T-cell (primary cell): ENCODE results near the gene ATP8B3. TPM values are rescaled to one million over a fixed set of nuclear protein-coding genes. Genes with fewer than 3 reads are reported as not detected.

Experiments
- ATAC-seq, 4 experiments: fragments of 200-7000 bp in 3 of 4; fragments of 150-1000 bp in 1 of 4; cut with Tn5 transposase; replicated peaks in 1 of 4; 1 replicate in 3 of 4; 2 replicates in 1 of 4; pipeline ENCODE4 v1.10.0; 2021; ENCODE audit warnings: moderate library complexity in 3 of 4, mild to moderate bottlenecking in 2 of 4, moderate number of reproducible peaks in 1 of 4
- CTCF ChIA-PET, 2 donors: fragments of 300-600 bp; sonication (Branson Sonifier 250); formaldehyde crosslinking; loops; one replicate each; lab custom pipeline; 2022; ENCODE audit warnings: antibody characterized with exemption in 2 of 2; lab: Charles Lee
- POLR2A ChIA-PET, 2 donors: fragments of 300-600 bp; sonication (Branson Sonifier 250); formaldehyde crosslinking; loops; one replicate each; lab custom pipeline; 2022; ENCODE audit warnings: antibody characterized with exemption in 2 of 2; lab: Charles Lee
- DNase-seq, 35 experiments: peaks; one replicate each; pipeline versions ENCODE4 v3.0.0 to v3.0.0-alpha.2; 2013 to 2023
- H3K27ac ChIP-seq: one replicate; pipeline ENCODE4 v1.5.1; 2013; ENCODE audit warnings: low read length
- H3K27me3 ChIP-seq, 2 experiments: replicated peaks in 1 of 2; 1 replicate in 1 of 2; 2 replicates in 1 of 2; pipeline versions ENCODE4 v1.6.1 to v1.7.0; 2013; ENCODE audit warnings: low read length in 1 of 2, mixed read lengths in 1 of 2; ENCODE audit not compliant: control insufficient read depth in 2 of 2, insufficient read depth in 2 of 2; ENCODE audit errors: extremely low read depth in 1 of 2
- H3K36me3 ChIP-seq, 2 donors: 1 replicate in 1 of 2; 2 replicates in 1 of 2; pipeline versions ENCODE4 v1.6.1 to v1.7.0; 2013; ENCODE audit warnings: low read length in 1 of 2; ENCODE audit not compliant: control insufficient read depth in 2 of 2, insufficient read depth in 1 of 2; ENCODE audit errors: extremely low read depth in 1 of 2
- H3K4me1 ChIP-seq, 2 experiments: 1 replicate in 1 of 2; 2 replicates in 1 of 2; pipeline versions ENCODE4 v1.6.1 to v1.7.0; 2013; ENCODE audit warnings: low read length in 2 of 2, mixed read lengths in 1 of 2; ENCODE audit not compliant: insufficient read depth in 2 of 2, control insufficient read depth in 1 of 2; ENCODE audit errors: extremely low read depth in 1 of 2
- H3K4me3 ChIP-seq, 2 donors: 1 replicate in 1 of 2; 2 replicates in 1 of 2; pipeline versions ENCODE4 v1.5.1 to v1.7.0; 2013; ENCODE audit warnings: mild to moderate bottlenecking in 2 of 2, low read length in 1 of 2, moderate library complexity in 1 of 2; ENCODE audit not compliant: control insufficient read depth in 1 of 2; ENCODE audit errors: extremely low read depth in 1 of 2
- H3K9me3 ChIP-seq: 2 replicates; pipeline ENCODE4 v1.7.0; 2013
- H3K27ac Mint-ChIP-seq, 2 donors: one replicate each; pipeline ENCODE4 v1.8.0; 2020 to 2021; ENCODE audit warnings: mild to moderate bottlenecking in 2 of 2, mixed read lengths in 2 of 2
- H3K27me3 Mint-ChIP-seq, 2 donors: one replicate each; pipeline ENCODE4 v1.8.0; 2021 to 2022; ENCODE audit warnings: mixed read lengths in 2 of 2
- H3K36me3 Mint-ChIP-seq: one replicate; pipeline ENCODE4 v1.8.0; 2021; ENCODE audit warnings: mixed read lengths
- H3K4me1 Mint-ChIP-seq, 3 donors: one replicate each; pipeline ENCODE4 v1.8.0; 2020 to 2022; ENCODE audit warnings: mixed read lengths in 3 of 3, mild to moderate bottlenecking in 1 of 3
- H3K4me3 Mint-ChIP-seq, 3 donors: one replicate each; pipeline ENCODE4 v1.8.0; 2020 to 2022; ENCODE audit warnings: mild to moderate bottlenecking in 3 of 3, mixed read lengths in 3 of 3, moderate library complexity in 3 of 3
- H3K9me3 Mint-ChIP-seq, 3 donors: one replicate each; pipeline ENCODE4 v1.8.0; 2020 to 2022; ENCODE audit warnings: mixed read lengths in 3 of 3
- WGBS: methylation state at CpG from one replicate; pipeline ENCODE4 v1.1.5; 2013; ENCODE audit warnings: missing lambda C conversion rate; ENCODE audit not compliant: insufficient coverage; 5-methylcytosine and 5-hydroxymethylcytosine counted together
- total RNA-seq, 35 experiments: library from RNA in 6 of 35; stranded (reverse) in 6 of 35; fragments of 120-200 nt in 1 of 35; gene quantifications; one replicate each; pipeline versions ENCODE4 v1.2.1 to v1.2.4 and lab custom pipeline; 2013 to 2026

Gene ATP8B3
- total RNA-seq, 5 donors from 2014 or later (not counting 1 experiment from before 2014, with no cell fraction given): 3.5 to 5.7 (median 4.0) TPM

- Histone ChIP-seq H3K27me3 (no peaks in the 10 kb centered on the region), H3K4me1 (peaks cover 0 to 61% of the 10 kb centered on the region in 2 experiments), H3K36me3 (peaks cover 7 to 11% of the 10 kb centered on the region in 2 donors), H3K9me3 (no peaks in the 10 kb centered on the region), H3K27ac (no peak overlapping the region), H3K4me3 (no peak overlapping the region)
- CTCF ChIA-PET: interaction anchor here in 1 of 2 donors (0.5 kb wide), 1 partner anchor 181 kb away, joined by 3 read pairs; no protein-coding TSS in a partner anchor
- Mint-ChIP-seq H3K27ac (no peak overlapping the region), H3K9me3 (no peaks in the 10 kb centered on the region), H3K4me3 (no peak overlapping the region), H3K27me3 (no peaks in the 10 kb centered on the region), H3K4me1 (peaks cover 39 to 53% (median 43%) of the 10 kb centered on the region in 3 donors), H3K36me3 (no peaks in the 10 kb centered on the region)
- 44% methylated on average over 15 of the region's 23 CpGs for WGBS
- POLR2A ChIA-PET: interaction anchor here in 1 of 2 donors (0.6 to 0.7 kb wide), 2 partner anchors 638 to 762 kb away, joined by 3 to 7 read pairs; no protein-coding TSS in a partner anchor
- peak in 26 of 35 experiments; percentile 29 to 71 (median 52) for DNase-seq
- ATAC-seq: peak; percentile 39 to 66 (median 56)
Observed at GRCh38 chr19:1837625-1838105, 25.6 kb upstream of the ATP8B3 start.

- Mint-ChIP-seq H3K27ac (no peak overlapping the region), H3K36me3 (no peaks in the 10 kb centered on the region), H3K27me3 (no peaks in the 10 kb centered on the region), H3K9me3 (no peaks in the 10 kb centered on the region), H3K4me1 (peaks cover 35 to 49% (median 38%) of the 10 kb centered on the region in 3 donors), H3K4me3 (no peak overlapping the region)
- WGBS: 85% methylated on average over 11 of the region's 11 CpGs
- ChIA-PET CTCF (interaction anchor here in 1 of 2 donors (0.5 to 0.6 kb wide), 2 partner anchors 181 to 297 kb away, joined by 3 to 10 read pairs; no protein-coding TSS in a partner anchor), POLR2A (interaction anchor here in 1 of 2 donors (0.6 kb wide), 1 partner anchor 763 kb away, joined by 3 read pairs; no protein-coding TSS in a partner anchor)
- Histone ChIP-seq H3K4me1 (peaks cover 0 to 56% of the 10 kb centered on the region in 2 experiments), H3K27me3 (no peaks in the 10 kb centered on the region), H3K9me3 (no peaks in the 10 kb centered on the region), H3K27ac (no peak overlapping the region), H3K4me3 (no peak overlapping the region), H3K36me3 (peaks cover 7 to 11% of the 10 kb centered on the region in 2 donors)
- DNase-seq: no peak
- peak in 1 of 4 experiments; percentile 5 for ATAC-seq
Observed at GRCh38 chr19:1837222-1837565, 25.1 kb upstream of the ATP8B3 start.

GRCh38 chr19:1836458-1837221 is 24.6 kb upstream of the ATP8B3 start:
- ATAC-seq (no peak), DNase-seq (no peak)
- Mint-ChIP-seq H3K27me3 (no peaks in the 10 kb centered on the region), H3K9me3 (no peaks in the 10 kb centered on the region), H3K4me3 (no peak overlapping the region), H3K4me1 (peaks cover 29 to 43% (median 32%) of the 10 kb centered on the region in 3 donors), H3K36me3 (no peaks in the 10 kb centered on the region), H3K27ac (no peak overlapping the region)
- peaks cover 7 to 11% of the 10 kb centered on the region in 2 donors for H3K36me3 ChIP-seq
- no peak overlapping the region for H3K4me3 ChIP-seq
- 98% methylated on average over 22 of the region's 31 CpGs for WGBS
- ChIA-PET CTCF (interaction anchor here in 1 of 2 donors (0.6 to 0.7 kb wide), 3 partner anchors 8 to 424 kb away, joined by 8 to 10 read pairs (median 9); no protein-coding TSS in a partner anchor), POLR2A (no interaction called here)
- H3K27ac ChIP-seq: no peak overlapping the region
- no peaks in the 10 kb centered on the region for H3K9me3 ChIP-seq
- H3K27me3 ChIP-seq: no peaks in the 10 kb centered on the region
- H3K4me1 ChIP-seq: peaks cover 0 to 52% of the 10 kb centered on the region in 2 experiments

GRCh38 chr19:1833540-1833939 is 21.5 kb upstream of the ATP8B3 start:
- no peak overlapping the region for H3K4me3 Mint-ChIP-seq
- no peak overlapping the region for H3K27ac ChIP-seq
- no peaks in the 10 kb centered on the region for H3K9me3 Mint-ChIP-seq
- H3K4me3 ChIP-seq: no peak overlapping the region
- H3K36me3 Mint-ChIP-seq: no peaks in the 10 kb centered on the region
- ATAC-seq (no peak), DNase-seq (no peak)
- no peaks in the 10 kb centered on the region for H3K9me3 ChIP-seq
- POLR2A ChIA-PET: no interaction called here
- H3K36me3 ChIP-seq: peaks cover 7 to 18% of the 10 kb centered on the region in 2 donors
- no peaks in the 10 kb centered on the region for H3K27me3 Mint-ChIP-seq
- H3K4me1 ChIP-seq: peaks cover 0 to 35% of the 10 kb centered on the region in 2 experiments
- H3K27ac Mint-ChIP-seq: no peak overlapping the region
- WGBS: 96% methylated on average over 12 of the region's 15 CpGs
- CTCF ChIA-PET: interaction anchor here in 1 of 2 donors (1.1 kb wide), 1 partner anchor 10 kb away, joined by 4 read pairs; no protein-coding TSS in a partner anchor
- no peaks in the 10 kb centered on the region for H3K27me3 ChIP-seq
- H3K4me1 Mint-ChIP-seq: peaks cover 14 to 20% (median 14%) of the 10 kb centered on the region in 3 donors

GRCh38 chr19:1832046-1832663 is 20.1 kb upstream of the ATP8B3 start:
- DNase-seq (no peak), ATAC-seq (no peak)
- Mint-ChIP-seq H3K4me1 (peaks cover 7 to 14% (median 14%) of the 10 kb centered on the region in 3 donors), H3K36me3 (no peaks in the 10 kb centered on the region), H3K9me3 (no peaks in the 10 kb centered on the region), H3K27ac (no peak overlapping the region), H3K4me3 (no peak overlapping the region), H3K27me3 (no peaks in the 10 kb centered on the region)
- H3K36me3 ChIP-seq: peaks cover 17 to 22% of the 10 kb centered on the region in 2 donors
- H3K27me3 ChIP-seq: no peaks in the 10 kb centered on the region
- no peak overlapping the region for H3K4me3 ChIP-seq
- no peak overlapping the region for H3K27ac ChIP-seq
- CTCF ChIA-PET: interaction anchor here in 1 of 2 donors (1.1 kb wide), 1 partner anchor 9 kb away, joined by 4 read pairs; no protein-coding TSS in a partner anchor
- 96% methylated on average over 23 of the region's 26 CpGs for WGBS
- H3K4me1 ChIP-seq: peaks cover 0 to 25% of the 10 kb centered on the region in 2 experiments
- no peaks in the 10 kb centered on the region for H3K9me3 ChIP-seq
- POLR2A ChIA-PET: interaction anchor here in 1 of 2 donors (0.7 kb wide), 1 partner anchor 1284 kb away, joined by 4 read pairs; no protein-coding TSS in a partner anchor

GRCh38 chr19:1830978-1831377 is 18.9 kb upstream of the ATP8B3 start:
- ATAC-seq (no peak), DNase-seq (no peak)
- Histone ChIP-seq H3K4me1 (peaks cover 0 to 23% of the 10 kb centered on the region in 2 experiments), H3K27me3 (no peaks in the 10 kb centered on the region), H3K36me3 (peaks cover 21 to 22% of the 10 kb centered on the region in 2 donors), H3K4me3 (no peak overlapping the region), H3K9me3 (no peaks in the 10 kb centered on the region), H3K27ac (no peak overlapping the region)
- POLR2A ChIA-PET: no interaction called here
- H3K4me1 Mint-ChIP-seq: peaks cover 4 to 14% (median 14%) of the 10 kb centered on the region in 3 donors
- CTCF ChIA-PET: no interaction called here
- peaks cover 1% of the 10 kb centered on the region for H3K36me3 Mint-ChIP-seq
- 94% methylated on average over 11 of the region's 11 CpGs for WGBS
- H3K27ac Mint-ChIP-seq: no peak overlapping the region
- no peaks in the 10 kb centered on the region for H3K27me3 Mint-ChIP-seq
- H3K4me3 Mint-ChIP-seq: no peak overlapping the region
- no peaks in the 10 kb centered on the region for H3K9me3 Mint-ChIP-seq
